ENCODE results near the gene MAP4K5. TPM values are rescaled to one million over a fixed set of nuclear protein-coding genes. Genes with fewer than 3 reads are reported as not detected.

Gene MAP4K5
- total RNA-seq, 1 donor from 2014 or later: 52.8 TPM

GRCh38 chr14:50373959-50374358 is 158.4 kb downstream of the MAP4K5 start:
- no peak for DNase-seq
- H3K27ac ChIP-seq: no peak overlapping the region
- intact Hi-C loops (cut with DNase I): no loop called here
- ATAC-seq: no peak
- H3K4me3 ChIP-seq: no peak overlapping the region
- H3K36me3 ChIP-seq: no peaks in the 10 kb centered on the region
- H3K27me3 ChIP-seq (ENCODE audit: low read depth): no peaks in the 10 kb centered on the region
- TF ChIP-seq, protein P1, sequence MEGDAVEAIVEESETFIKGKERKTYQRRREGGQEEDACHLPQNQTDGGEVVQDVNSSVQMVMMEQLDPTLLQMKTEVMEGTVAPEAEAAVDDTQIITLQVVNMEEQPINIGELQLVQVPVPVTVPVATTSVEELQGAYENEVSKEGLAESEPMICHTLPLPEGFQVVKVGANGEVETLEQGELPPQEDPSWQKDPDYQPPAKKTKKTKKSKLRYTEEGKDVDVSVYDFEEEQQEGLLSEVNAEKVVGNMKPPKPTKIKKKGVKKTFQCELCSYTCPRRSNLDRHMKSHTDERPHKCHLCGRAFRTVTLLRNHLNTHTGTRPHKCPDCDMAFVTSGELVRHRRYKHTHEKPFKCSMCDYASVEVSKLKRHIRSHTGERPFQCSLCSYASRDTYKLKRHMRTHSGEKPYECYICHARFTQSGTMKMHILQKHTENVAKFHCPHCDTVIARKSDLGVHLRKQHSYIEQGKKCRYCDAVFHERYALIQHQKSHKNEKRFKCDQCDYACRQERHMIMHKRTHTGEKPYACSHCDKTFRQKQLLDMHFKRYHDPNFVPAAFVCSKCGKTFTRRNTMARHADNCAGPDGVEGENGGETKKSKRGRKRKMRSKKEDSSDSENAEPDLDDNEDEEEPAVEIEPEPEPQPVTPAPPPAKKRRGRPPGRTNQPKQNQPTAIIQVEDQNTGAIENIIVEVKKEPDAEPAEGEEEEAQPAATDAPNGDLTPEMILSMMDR (IDR thresholded peaks at IDR 0.05): no peak
- H3K4me1 ChIP-seq: peaks cover 5% of the 10 kb centered on the region
- no peaks in the 10 kb centered on the region for H3K9me3 ChIP-seq

GRCh38 chr14:50371546-50371945 is 160.8 kb downstream of the MAP4K5 start:
- Histone ChIP-seq H3K36me3 (no peaks in the 10 kb centered on the region), H3K4me3 (no peak overlapping the region), H3K4me1 (no peaks in the 10 kb centered on the region), H3K9me3 (no peaks in the 10 kb centered on the region), H3K27me3 (ENCODE audit: low read depth) (no peaks in the 10 kb centered on the region), H3K27ac (no peak overlapping the region)
- ATAC-seq (no peak), DNase-seq (no peak)
- TF ChIP-seq, protein P1 (IDR thresholded peaks at IDR 0.05): no peak
- intact Hi-C loops (cut with DNase I): no loop called here

Other genes with a start within 250 kb of the MAP4K5 start
- gene L2HGDH, start 220.3 kb downstream of the MAP4K5 start, total RNA-seq: 4.2 TPM
- gene DMAC2L, start 220.2 kb downstream of the MAP4K5 start, total RNA-seq: 19.6 TPM
- 25.3 TPM for gene CDKL1, start 135.7 kb downstream of the MAP4K5 start, total RNA-seq
- 8.4 TPM for gene ATL1, start 27.6 kb upstream of the MAP4K5 start, total RNA-seq
- gene SAV1, start 135.7 kb upstream of the MAP4K5 start, total RNA-seq: 39.3 TPM

Measured in lower lobe of right lung (tissue), 2 donors.